Stimulated activated CD4-positive, alpha-beta T cell treated with anti-CD3 and anti-CD28 coated beads, Interleukin-12 subunit alpha, Interleukin-12 subunit beta, amount 100 ng/mL, for 24 hours (primary cell): ENCODE results near the gene ALPK3.

Experiments used
- DNase-seq, 2 experiments: peaks; one replicate each; pipeline ENCODE4 v3.0.0-alpha.2; 2020; ENCODE audit warnings: low read depth in 2 of 2

Gene ALPK3

DNA sequence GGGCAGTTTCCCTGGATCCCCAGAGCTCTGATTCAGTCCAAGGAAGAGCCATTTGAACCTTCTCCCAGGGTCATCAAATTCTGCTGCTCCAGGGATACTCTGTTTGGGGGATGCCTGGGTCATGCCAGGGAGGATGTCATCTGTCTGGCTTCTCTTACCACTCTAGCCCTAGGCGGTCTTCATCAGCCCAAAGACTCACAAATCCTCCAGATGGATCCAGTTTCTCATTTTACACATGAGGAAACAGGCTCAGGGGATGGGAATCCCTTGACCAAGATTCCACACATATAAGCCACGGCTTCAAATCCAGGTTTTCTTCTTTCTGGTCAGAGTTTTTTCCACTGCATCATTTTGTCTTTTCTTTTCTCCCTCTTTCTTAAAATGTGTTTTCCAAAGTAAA lies 104.0 kb downstream of the ALPK3 start:
- DNase-seq: no peak

- DNase-seq: no peak
Measured at GRCh38 chr15:84922530-84922929, 105.4 kb downstream of the ALPK3 start.
